COLO668 (cell line): ENCODE measurements around the gene PTPRD.
A peak's percentile ranks its signal among the peaks of the same experiment; 100 is the strongest.

ENCODE experiments used
- DNase-seq: peaks from one replicate; lab custom pipeline; 2025; ENCODE audit not compliant: unreplicated experiment; lab: John Stamatoyannopoulos, UW

PTPRD gene

GRCh38 chr9:8508671-8509290 is 2104.0 kb downstream of the PTPRD start:
- no peak for DNase-seq

GRCh38 chr9:8494571-8494970 is 2118.2 kb downstream of the PTPRD start:
- DNase-seq: no peak

- DNase-seq: no peak
Measured at GRCh38 chr9:8492679-8493078, 2120.1 kb downstream of the PTPRD start.

GRCh38 chr9:8492024-8492423 is 2120.8 kb downstream of the PTPRD start:
- DNase-seq: no peak

- no peak for DNase-seq
Measured at GRCh38 chr9:8491563-8491962, 2121.2 kb downstream of the PTPRD start.

- DNase-seq: no peak
Measured at GRCh38 chr9:8489835-8490234, 2123.0 kb downstream of the PTPRD start.

GRCh38 chr9:8486095-8486494 is 2126.7 kb downstream of the PTPRD start:
- DNase-seq: peak; percentile 21

- no peak for DNase-seq
Measured at GRCh38 chr9:8484597-8485191, 2128.1 kb downstream of the PTPRD start.

GRCh38 chr9:8477450-8477849 is 2135.4 kb downstream of the PTPRD start:
- DNase-seq: no peak

GRCh38 chr9:8474937-8475336 is 2137.9 kb downstream of the PTPRD start:
- no peak for DNase-seq

GRCh38 chr9:8473244-8474020 is 2139.4 kb downstream of the PTPRD start:
- no peak for DNase-seq

- DNase-seq: no peak
Measured at GRCh38 chr9:8468045-8468637, 2144.7 kb downstream of the PTPRD start.

GRCh38 chr9:8457816-8458215 is 2155.0 kb downstream of the PTPRD start:
- no peak for DNase-seq

GRCh38 chr9:8457055-8457454 is 2155.7 kb downstream of the PTPRD start:
- no peak for DNase-seq

GRCh38 chr9:8456344-8456743 is 2156.5 kb downstream of the PTPRD start:
- DNase-seq: no peak

GRCh38 chr9:8450810-8451545 is 2161.8 kb downstream of the PTPRD start:
- DNase-seq: no peak

- no peak for DNase-seq
Measured at GRCh38 chr9:8448226-8448625, 2164.6 kb downstream of the PTPRD start.

- no peak for DNase-seq
Measured at GRCh38 chr9:8447601-8448000, 2165.2 kb downstream of the PTPRD start.

GRCh38 chr9:8437876-8438275 is 2174.9 kb downstream of the PTPRD start:
- no peak for DNase-seq

GRCh38 chr9:8437259-8437658 is 2175.5 kb downstream of the PTPRD start:
- DNase-seq: no peak

GRCh38 chr9:8436786-8437185 is 2176.0 kb downstream of the PTPRD start:
- DNase-seq: no peak
